IgD-negative memory B cell (primary cell): ENCODE results near the gene ALKBH2. TPM values are rescaled to one million over a fixed set of nuclear protein-coding genes. Genes with fewer than 3 reads are reported as not detected.
"Not testable (repeated sequence)": the region's sequence is repeated elsewhere in the genome, so short reads cannot be mapped to it uniquely, and the experiment has no call there.

Experiments
- H3K27ac Mint-ChIP-seq, 3 donors: one replicate each; pipeline ENCODE4 v1.8.0; 2020 to 2022; ENCODE audit warnings: mild to moderate bottlenecking in 3 of 3, mixed read lengths in 3 of 3, moderate library complexity in 1 of 3
- H3K27me3 Mint-ChIP-seq: one replicate; pipeline ENCODE4 v1.8.0; 2021; ENCODE audit warnings: mixed read lengths
- H3K36me3 Mint-ChIP-seq: one replicate; pipeline ENCODE4 v1.8.0; 2020; ENCODE audit warnings: mild to moderate bottlenecking, mixed read lengths
- H3K4me1 Mint-ChIP-seq, 3 donors: one replicate each; pipeline ENCODE4 v1.8.0; 2020 to 2022; ENCODE audit warnings: mixed read lengths in 3 of 3, mild to moderate bottlenecking in 1 of 3
- H3K4me3 Mint-ChIP-seq, 4 donors: one replicate each; pipeline ENCODE4 v1.8.0; 2020 to 2022; ENCODE audit warnings: mild to moderate bottlenecking in 4 of 4, mixed read lengths in 4 of 4, moderate library complexity in 3 of 4
- H3K9me3 Mint-ChIP-seq, 3 donors: one replicate each; pipeline ENCODE4 v1.8.0; 2020 to 2021; ENCODE audit warnings: mixed read lengths in 3 of 3, mild to moderate bottlenecking in 1 of 3
- polyA plus RNA-seq: library from polyadenylated mRNA; unstranded; fragments of 300-500 nt; fragmentation: Illumina TruSeq; gene quantifications from one replicate; pipeline ENCODE4 v1.2.3, GENCODE V29; 2021

The ALKBH2 gene
- polyA plus RNA-seq, 1 donor from 2014 or later, result 17.6 TPM

DNA sequence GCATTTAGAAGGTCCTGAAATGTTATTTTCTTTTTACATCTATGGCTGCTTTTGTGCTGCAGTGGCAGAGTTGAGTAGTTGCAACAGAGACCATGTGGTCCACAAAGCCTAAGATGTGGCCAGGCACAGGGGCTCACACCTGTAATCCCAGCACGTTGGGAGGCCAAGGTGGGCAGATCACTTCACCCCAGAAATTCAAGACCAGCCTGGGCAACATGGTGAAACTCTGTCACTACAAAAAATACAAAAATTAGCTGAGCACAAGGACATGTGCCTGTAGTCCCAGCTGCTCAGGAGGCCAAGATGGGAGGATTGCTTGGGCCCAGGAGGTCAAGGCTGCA, 27.4 kb downstream of the ALKBH2 start:
- no peak overlapping the region for H3K4me3 Mint-ChIP-seq
- peaks cover 14% of the 10 kb centered on the region for H3K36me3 Mint-ChIP-seq
- H3K4me1 Mint-ChIP-seq, result peaks cover 0 to 3% (median 1%) of the 10 kb centered on the region in 3 donors
- no peaks in the 10 kb centered on the region for H3K9me3 Mint-ChIP-seq
- no peak overlapping the region for H3K27ac Mint-ChIP-seq
- no peaks in the 10 kb centered on the region for H3K27me3 Mint-ChIP-seq

DNA sequence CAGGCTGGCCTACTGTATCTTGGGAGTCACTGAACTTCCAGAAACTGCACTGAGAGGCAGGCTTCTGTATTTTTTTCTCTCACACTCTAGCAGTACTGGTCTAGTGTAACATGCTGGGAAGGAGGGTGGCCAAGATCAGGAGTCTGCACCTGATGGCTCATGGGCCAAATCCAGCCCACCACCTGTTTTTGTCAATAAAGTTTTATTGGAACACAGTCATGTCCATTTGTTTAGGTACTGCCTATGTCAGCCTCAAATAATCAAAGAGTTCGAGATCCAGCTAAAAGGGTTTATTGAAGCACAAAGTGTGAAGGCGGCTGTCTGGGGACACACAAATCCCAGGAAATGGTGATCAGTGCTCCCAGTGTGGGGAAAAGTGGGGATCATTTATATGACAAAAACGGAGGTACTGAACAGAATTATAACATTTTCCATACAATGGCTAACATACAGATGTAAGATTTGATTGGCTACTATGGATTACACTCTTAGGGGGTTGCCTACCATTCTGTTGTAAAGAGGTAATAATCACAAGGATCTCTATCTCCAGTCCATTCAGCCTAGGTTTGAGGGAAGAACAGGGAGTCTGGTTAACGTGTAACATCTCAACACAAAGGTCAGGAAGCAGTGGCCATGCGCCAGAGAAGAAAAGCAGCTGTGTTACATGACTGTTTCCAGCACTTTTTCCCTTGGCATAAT, 28.0 kb downstream of the ALKBH2 start:
- peaks cover 11% of the 10 kb centered on the region for H3K36me3 Mint-ChIP-seq
- H3K9me3 Mint-ChIP-seq, result no peaks in the 10 kb centered on the region
- peaks cover 0 to 3% (median 1%) of the 10 kb centered on the region in 3 donors for H3K4me1 Mint-ChIP-seq
- no peak overlapping the region for H3K27ac Mint-ChIP-seq
- H3K4me3 Mint-ChIP-seq, result no peak overlapping the region
- H3K27me3 Mint-ChIP-seq, result no peaks in the 10 kb centered on the region

- Mint-ChIP-seq H3K27ac (no peak overlapping the region), H3K4me3 (no peak overlapping the region), H3K4me1 (peaks cover 0 to 3% (median 1%) of the 10 kb centered on the region in 3 donors), H3K27me3 (no peaks in the 10 kb centered on the region), H3K36me3 (peaks cover 10% of the 10 kb centered on the region), H3K9me3 (no peaks in the 10 kb centered on the region)
These were observed 29.1 kb downstream of the ALKBH2 start for GRCh38 chr12:109064143-109064542.

DNA sequence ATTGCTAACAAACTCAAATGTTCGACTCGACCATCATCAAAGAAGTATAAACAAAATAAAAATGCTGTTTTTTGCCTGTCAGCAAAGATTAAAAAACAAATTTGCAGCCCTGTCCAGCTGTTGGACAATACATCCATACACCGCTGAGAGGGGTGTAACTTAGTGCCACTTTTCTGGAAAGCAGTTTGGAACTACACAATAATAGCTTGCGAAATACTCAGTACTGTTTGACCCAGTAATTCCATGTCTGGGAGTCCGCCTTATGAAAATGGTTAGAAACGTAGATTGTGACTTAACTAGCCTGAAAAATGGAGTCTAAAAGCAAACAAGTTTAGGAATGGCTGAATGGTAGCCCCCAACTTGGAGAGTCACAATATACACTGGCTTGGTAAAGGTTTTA, 34.5 kb downstream of the ALKBH2 start:
- H3K27me3 Mint-ChIP-seq, result no peaks in the 10 kb centered on the region
- H3K9me3 Mint-ChIP-seq, result no peaks in the 10 kb centered on the region
- H3K36me3 Mint-ChIP-seq, result peaks cover 8% of the 10 kb centered on the region
- H3K27ac Mint-ChIP-seq, result no peak overlapping the region
- H3K4me1 Mint-ChIP-seq, result peaks cover 3 to 7% (median 3%) of the 10 kb centered on the region in 3 donors
- no peak overlapping the region for H3K4me3 Mint-ChIP-seq

DNA sequence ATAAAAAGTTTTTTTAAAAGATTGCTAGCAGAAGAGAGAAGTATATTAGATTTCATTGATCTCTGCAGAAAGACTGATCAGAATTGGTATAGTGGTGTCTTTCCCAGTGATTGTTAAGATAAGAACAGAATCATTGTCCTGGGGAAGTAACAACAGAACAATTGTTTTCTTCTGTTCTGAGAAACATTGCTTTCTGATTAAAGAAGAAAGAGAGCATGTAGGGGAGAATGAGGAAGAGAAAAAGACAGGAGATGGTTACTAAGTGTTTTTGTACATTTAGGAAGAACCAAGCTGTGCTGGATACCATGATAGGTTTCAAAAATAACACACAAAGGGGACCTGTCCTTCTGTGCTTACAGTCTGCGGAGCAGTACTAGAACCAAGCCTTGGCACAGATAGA, 35.9 kb downstream of the ALKBH2 start:
- Mint-ChIP-seq H3K36me3 (peaks cover 3% of the 10 kb centered on the region), H3K27ac (no peak overlapping the region), H3K27me3 (no peaks in the 10 kb centered on the region), H3K4me1 (peaks cover 3 to 11% (median 6%) of the 10 kb centered on the region in 3 donors), H3K9me3 (no peaks in the 10 kb centered on the region), H3K4me3 (no peak overlapping the region)

GRCh38 chr12:109056891-109057290, 36.4 kb downstream of the ALKBH2 start:
- no peaks in the 10 kb centered on the region for H3K27me3 Mint-ChIP-seq
- H3K4me1 Mint-ChIP-seq, result peaks cover 5 to 16% (median 10%) of the 10 kb centered on the region in 3 donors
- no peak overlapping the region for H3K27ac Mint-ChIP-seq
- H3K4me3 Mint-ChIP-seq, result no peak overlapping the region
- H3K36me3 Mint-ChIP-seq, result peaks cover 3% of the 10 kb centered on the region
- no peaks in the 10 kb centered on the region for H3K9me3 Mint-ChIP-seq

DNA sequence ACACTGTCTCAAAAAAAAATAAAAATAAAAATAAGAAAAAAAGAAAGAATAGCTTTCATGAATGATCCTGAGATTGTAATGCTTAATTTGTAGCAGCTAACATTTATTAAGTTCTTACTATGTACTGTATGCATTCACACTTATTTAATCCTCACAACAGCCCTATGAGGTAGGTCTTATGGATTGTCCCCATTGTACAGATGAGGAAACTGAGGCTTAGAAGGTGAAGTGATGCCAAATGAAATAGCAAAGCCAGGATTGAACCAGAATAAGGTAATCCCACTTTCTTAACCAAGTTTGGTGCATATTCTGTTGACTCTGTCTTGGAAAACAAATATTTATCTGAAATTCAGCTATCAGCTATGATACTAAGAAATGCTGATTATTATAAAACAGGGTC, 38.8 kb downstream of the ALKBH2 start:
- Mint-ChIP-seq H3K9me3 (no peaks in the 10 kb centered on the region), H3K4me3 (peak overlapping the region in 1 of 4 donors; percentile 33), H3K27ac (peak overlapping the region in 2 of 3 donors; percentile 77 to 93), H3K4me1 (peaks cover 7 to 18% (median 12%) of the 10 kb centered on the region in 3 donors), H3K27me3 (no peaks in the 10 kb centered on the region), H3K36me3 (peaks cover 3% of the 10 kb centered on the region)

DNA sequence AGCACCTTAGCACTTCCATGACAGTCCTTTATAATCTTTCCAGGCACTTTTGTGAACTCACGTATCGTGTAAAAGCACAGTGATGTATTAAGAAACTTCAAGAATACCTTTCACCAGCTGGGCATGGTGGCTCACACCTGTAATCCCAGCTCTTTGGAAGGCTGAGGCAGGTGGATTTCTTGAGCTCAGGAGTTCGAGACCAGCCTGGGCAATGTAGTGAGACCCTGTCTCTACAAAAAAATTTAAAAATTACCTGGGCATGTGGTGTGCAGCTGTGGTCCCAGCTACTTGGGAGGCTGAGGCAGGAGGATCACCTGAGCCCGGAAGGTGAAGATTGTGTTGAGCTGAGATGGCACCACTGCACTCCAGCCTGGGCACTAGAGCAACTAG, 39.2 kb downstream of the ALKBH2 start:
- Mint-ChIP-seq H3K4me3 (peak overlapping the region; percentile 87 to 100 (median 96)), H3K27ac (peak overlapping the region; percentile 77 to 97 (median 93)), H3K4me1 (peaks cover 8 to 18% (median 12%) of the 10 kb centered on the region in 3 donors)
- not testable (repeated sequence) for H3K9me3 Mint-ChIP-seq, H3K27me3 Mint-ChIP-seq, H3K36me3 Mint-ChIP-seq

DNA sequence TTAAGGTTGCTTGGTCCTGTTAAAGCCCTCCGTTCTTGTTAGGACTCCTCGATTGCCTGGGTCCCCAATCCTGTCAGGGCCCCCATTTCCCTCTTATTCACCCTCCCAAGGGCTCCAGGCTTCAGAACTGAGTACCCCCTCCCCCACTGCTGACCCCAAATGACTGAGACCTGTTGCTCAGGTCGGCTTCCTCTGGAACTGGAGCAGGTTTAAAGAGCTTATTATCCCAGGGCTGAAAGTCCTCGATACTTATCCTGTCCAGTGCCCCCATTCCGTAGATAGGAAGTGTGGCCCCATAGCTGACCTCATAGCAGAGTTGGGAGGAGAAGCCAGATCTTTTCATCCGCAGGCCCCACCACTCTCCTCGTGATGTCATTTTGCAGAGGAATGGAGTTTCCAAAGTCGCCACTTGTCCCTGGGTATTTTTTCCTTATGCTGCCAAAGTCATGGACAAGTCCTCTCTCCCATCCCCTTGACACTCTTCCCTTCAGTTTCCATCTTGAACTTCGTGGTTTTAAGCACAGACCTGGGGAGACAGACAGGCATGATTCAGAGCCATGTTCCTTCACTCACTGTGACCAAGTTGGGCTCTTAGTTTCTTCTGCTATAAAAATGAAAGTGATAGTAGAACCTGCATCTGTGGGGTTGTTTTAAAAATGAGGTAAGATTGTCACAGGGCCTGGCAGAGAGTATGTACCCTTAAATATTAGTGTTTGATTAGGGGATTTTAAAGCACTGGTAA, 39.7 kb downstream of the ALKBH2 start:
- H3K36me3 Mint-ChIP-seq, result peaks cover 3% of the 10 kb centered on the region
- peak overlapping the region; percentile 87 to 100 (median 96) for H3K4me3 Mint-ChIP-seq
- peak overlapping the region; percentile 77 to 97 (median 93) for H3K27ac Mint-ChIP-seq
- no peaks in the 10 kb centered on the region for H3K27me3 Mint-ChIP-seq
- peaks cover 9 to 18% (median 12%) of the 10 kb centered on the region in 3 donors for H3K4me1 Mint-ChIP-seq
- no peaks in the 10 kb centered on the region for H3K9me3 Mint-ChIP-seq

GRCh38 chr12:109052414-109053323, 40.6 kb downstream of the ALKBH2 start, which contains the start of gene USP30:
TSS of gene USP30 (plus strand) at chr12:109052576. CDS start at chr12:109052679, 103 bp downstream.
- Mint-ChIP-seq H3K4me1 (peaks cover 9 to 18% (median 12%) of the 10 kb centered on the region in 3 donors), H3K4me3 (peak within 1 kb of the TSS; percentile 87 to 100 (median 96)), H3K9me3 (no peaks in the 10 kb centered on the region), H3K36me3 (peaks cover 3% of the 10 kb centered on the region), H3K27me3 (no peaks in the 10 kb centered on the region), H3K27ac (peak within 1 kb of the TSS; percentile 77 to 97 (median 93))

- H3K9me3 Mint-ChIP-seq, result no peaks in the 10 kb centered on the region
- H3K4me1 Mint-ChIP-seq, result peaks cover 9 to 18% (median 12%) of the 10 kb centered on the region in 3 donors
- H3K27me3 Mint-ChIP-seq, result no peaks in the 10 kb centered on the region
- peak overlapping the region; percentile 87 to 100 (median 96) for H3K4me3 Mint-ChIP-seq
- H3K36me3 Mint-ChIP-seq, result peaks cover 3% of the 10 kb centered on the region
- H3K27ac Mint-ChIP-seq, result peak overlapping the region; percentile 14 to 97 (median 77)
These were observed 41.2 kb downstream of the ALKBH2 start for GRCh38 chr12:109052097-109052413.

DNA sequence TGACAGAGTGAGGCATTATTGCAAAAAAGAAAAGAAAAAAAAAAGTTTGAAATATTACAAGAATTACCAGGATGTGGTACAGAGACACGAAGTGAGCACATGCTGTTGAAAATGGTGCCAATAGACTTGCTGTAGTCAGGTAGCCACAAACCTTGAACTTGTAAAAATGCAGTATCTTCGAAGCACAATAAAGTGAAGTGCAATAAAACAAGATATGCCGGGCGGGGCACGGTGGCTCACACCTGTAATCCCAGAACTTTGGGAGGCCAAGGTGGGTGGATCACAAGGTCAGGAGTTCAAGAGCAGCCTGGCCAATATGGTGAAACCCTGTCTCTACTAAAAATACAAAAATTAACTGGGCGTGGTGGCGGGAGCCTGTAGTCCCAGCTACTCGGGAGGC, 43.5 kb downstream of the ALKBH2 start:
- H3K27me3 Mint-ChIP-seq, H3K9me3 Mint-ChIP-seq, H3K36me3 Mint-ChIP-seq, H3K4me3 Mint-ChIP-seq: not testable (repeated sequence)
- peaks cover 9 to 18% (median 12%) of the 10 kb centered on the region in 3 donors for H3K4me1 Mint-ChIP-seq
- peak overlapping the region in 1 of 3 donors; percentile 46 for H3K27ac Mint-ChIP-seq

DNA sequence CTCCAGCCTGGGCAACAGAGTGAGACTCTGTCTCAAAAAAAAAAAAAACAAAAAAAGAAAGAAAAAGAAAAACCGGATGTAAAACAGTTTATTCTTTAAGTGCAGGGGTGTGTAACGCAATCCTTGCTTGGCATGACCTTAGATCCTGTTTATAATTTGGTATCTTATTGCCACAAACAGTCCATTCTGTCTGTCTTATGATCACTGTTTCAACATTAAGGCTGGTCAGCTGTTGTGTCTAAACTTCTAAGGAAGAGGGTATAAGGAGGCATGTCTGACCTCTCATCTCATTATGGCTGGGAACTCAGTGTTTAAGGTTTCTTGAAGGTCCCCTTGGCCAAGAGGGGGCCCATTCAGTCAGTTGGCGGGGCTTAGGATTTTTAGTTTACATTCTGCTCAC, 44.6 kb downstream of the ALKBH2 start:
- Mint-ChIP-seq H3K4me3 (peak overlapping the region in 1 of 4 donors; percentile 47), H3K4me1 (peaks cover 7 to 14% (median 7%) of the 10 kb centered on the region in 3 donors)
- H3K27ac Mint-ChIP-seq, H3K9me3 Mint-ChIP-seq, H3K27me3 Mint-ChIP-seq, H3K36me3 Mint-ChIP-seq: not testable (repeated sequence)

DNA sequence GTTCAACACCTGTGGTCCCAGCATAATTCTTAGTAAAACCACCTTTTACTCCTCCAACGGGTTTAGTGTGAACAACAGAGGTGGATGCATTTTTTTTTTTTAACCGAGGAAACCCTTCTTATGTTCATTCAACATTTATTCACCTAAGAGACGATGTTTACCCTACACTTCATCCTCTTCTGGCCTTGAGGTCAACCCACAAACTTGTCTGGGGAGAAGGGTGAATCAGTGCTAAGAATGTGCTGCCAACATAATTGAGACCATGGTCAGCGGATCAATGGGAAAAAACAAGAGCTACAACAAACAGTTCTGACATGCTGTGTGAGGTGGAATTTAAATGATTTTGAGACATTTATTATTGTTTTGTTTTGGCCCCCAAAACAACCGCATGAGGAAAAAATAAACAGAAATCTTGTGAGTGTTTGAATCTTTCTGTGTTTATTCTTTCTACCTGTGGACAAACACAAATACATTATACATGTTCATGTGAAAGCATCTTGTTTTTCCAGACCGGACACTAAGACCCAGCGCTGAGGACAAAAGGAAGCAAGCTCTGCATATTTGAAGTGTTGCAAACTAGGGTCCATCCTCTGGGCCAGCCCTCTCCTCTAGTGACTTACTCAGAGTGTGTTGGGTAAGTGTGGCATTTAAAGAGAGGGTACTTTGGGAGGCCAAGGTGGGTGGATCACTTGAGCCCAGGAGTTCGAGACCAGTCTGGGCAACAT, 46.0 kb downstream of the ALKBH2 start:
- H3K9me3 Mint-ChIP-seq, result no peaks in the 10 kb centered on the region
- no peak overlapping the region for H3K27ac Mint-ChIP-seq
- peaks cover 7% of the 10 kb centered on the region for H3K27me3 Mint-ChIP-seq
- H3K4me3 Mint-ChIP-seq, result peak overlapping the region in 1 of 4 donors; percentile 58
- peaks cover 5 to 6% (median 6%) of the 10 kb centered on the region in 3 donors for H3K4me1 Mint-ChIP-seq
- no peaks in the 10 kb centered on the region for H3K36me3 Mint-ChIP-seq
